NCI-H2171 treated with DMSO at 0.1 percent for 48 hours (cell line): ENCODE results near the gene DUOXA2.
A peak's percentile ranks its signal among the peaks of the same experiment; 100 is the strongest.

Experiments
- DNase-seq: peaks from one replicate; lab custom pipeline; 2025; lab: John Stamatoyannopoulos, UW

The DUOXA2 gene

GRCh38 chr15:45162771-45163507 lies 48.8 kb downstream of the DUOXA2 start:
- DNase-seq, result peak; percentile 87

- DNase-seq, result no peak
These were observed 49.4 kb downstream of the DUOXA2 start for GRCh38 chr15:45163508-45163856.

GRCh38 chr15:45164914-45165313 lies 50.8 kb downstream of the DUOXA2 start:
- no peak for DNase-seq

GRCh38 chr15:45165536-45165935 lies 51.4 kb downstream of the DUOXA2 start:
- DNase-seq, result no peak

GRCh38 chr15:45166834-45167630 lies 52.9 kb downstream of the DUOXA2 start:
- DNase-seq, result peak; percentile 88

GRCh38 chr15:45167631-45168205 lies 53.6 kb downstream of the DUOXA2 start:
- DNase-seq, result no peak
